WTC11 (cell line): Measurements from ENCODE around the gene MAP7.

Experiments
- ATF1 ChIP-seq: sonication (generic); formaldehyde crosslinking; IDR thresholded peaks from 2 replicates; pipeline ENCODE4 v1.8.1; 2023; ENCODE audit warnings: mild to moderate bottlenecking, moderate library complexity, missing genetic modification reagents
- CBFB ChIP-seq: sonication (generic); formaldehyde crosslinking; IDR thresholded peaks from 2 replicates; pipeline ENCODE4 v1.8.1; 2022; ENCODE audit warnings: mild to moderate bottlenecking, low read depth, missing genetic modification reagents
- FOXK1 ChIP-seq: sonication (generic); formaldehyde crosslinking; IDR thresholded peaks from 2 replicates; pipeline ENCODE4 v1.8.0; 2022; ENCODE audit warnings: mild to moderate bottlenecking, moderate library complexity, missing genetic modification reagents
- SMAD4 ChIP-seq: sonication (generic); formaldehyde crosslinking; IDR thresholded peaks from 2 replicates; pipeline ENCODE4 v1.8.0; 2022; ENCODE audit warnings: mild to moderate bottlenecking, missing genetic modification reagents
- SP1 ChIP-seq: sonication (generic); formaldehyde crosslinking; conservative IDR thresholded peaks from 2 replicates; pipeline ENCODE4 v1.8.1; 2022; ENCODE audit warnings: missing genetic modification reagents
- TCF7 ChIP-seq: sonication (generic); formaldehyde crosslinking; IDR thresholded peaks from 2 replicates; pipeline ENCODE4 v1.8.0; 2022; ENCODE audit warnings: mild to moderate bottlenecking, low read depth, missing genetic modification reagents, moderate library complexity
- TEAD4 ChIP-seq: sonication (generic); formaldehyde crosslinking; IDR thresholded peaks from 2 replicates; pipeline ENCODE4 v1.8.0; 2022; ENCODE audit warnings: mild to moderate bottlenecking, missing genetic modification reagents
- ZNF416 ChIP-seq: fragments of 250-450 bp; sonication (Bioruptor Pico); IDR thresholded peaks from 2 replicates; pipeline ENCODE4 v1.9.0; 2021; ENCODE audit warnings: mild to moderate bottlenecking, inconsistent platforms
- TF ChIP-seq, protein P1 (sequence below): fragments of 200-600 bp; IDR thresholded peaks from 2 replicates; pipeline ENCODE4 v1.8.0; 2022; ENCODE audit warnings: antibody characterized with exemption
- TF ChIP-seq, protein P2 (sequence below): sonication (generic); formaldehyde crosslinking; IDR thresholded peaks from 2 replicates; pipeline ENCODE4 v1.8.0; 2023; ENCODE audit warnings: mild to moderate bottlenecking, missing genetic modification reagents
- TF ChIP-seq, protein P3 (sequence below): sonication (generic); formaldehyde crosslinking; IDR thresholded peaks from 2 replicates; pipeline ENCODE4 v1.8.1; 2022; ENCODE audit warnings: low read depth, missing genetic modification reagents, borderline replicate concordance
- TF ChIP-seq, protein P4 (sequence below): sonication (generic); formaldehyde crosslinking; IDR thresholded peaks from 2 replicates; pipeline ENCODE4 v1.8.1; 2023; ENCODE audit warnings: mild to moderate bottlenecking, moderate library complexity, missing genetic modification reagents
- TF ChIP-seq, protein P5 (sequence below): sonication (generic); formaldehyde crosslinking; IDR thresholded peaks from 2 replicates; pipeline ENCODE4 v1.8.1; 2023; ENCODE audit warnings: mild to moderate bottlenecking, missing genetic modification reagents, moderate library complexity

DNA sequence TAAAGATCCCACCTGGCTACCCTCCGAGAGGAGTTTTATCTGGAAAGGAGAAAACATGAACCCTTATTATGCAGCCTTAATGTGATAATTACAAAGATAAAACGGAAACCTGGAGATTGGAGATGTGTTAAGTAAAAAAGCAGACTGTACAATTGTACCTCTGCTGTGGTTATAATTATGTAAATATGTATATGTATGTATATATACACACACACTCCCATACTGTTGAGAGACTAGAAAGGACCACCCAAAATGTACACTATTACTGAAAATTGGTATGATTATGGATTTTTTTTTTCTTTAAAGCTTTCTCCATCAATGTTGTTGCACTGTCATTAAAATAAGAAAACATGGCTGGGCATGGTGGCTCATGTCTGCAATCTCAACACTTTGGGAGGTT is 188.4 kb downstream of the MAP7 start:
- TF ChIP-seq, protein P1, sequence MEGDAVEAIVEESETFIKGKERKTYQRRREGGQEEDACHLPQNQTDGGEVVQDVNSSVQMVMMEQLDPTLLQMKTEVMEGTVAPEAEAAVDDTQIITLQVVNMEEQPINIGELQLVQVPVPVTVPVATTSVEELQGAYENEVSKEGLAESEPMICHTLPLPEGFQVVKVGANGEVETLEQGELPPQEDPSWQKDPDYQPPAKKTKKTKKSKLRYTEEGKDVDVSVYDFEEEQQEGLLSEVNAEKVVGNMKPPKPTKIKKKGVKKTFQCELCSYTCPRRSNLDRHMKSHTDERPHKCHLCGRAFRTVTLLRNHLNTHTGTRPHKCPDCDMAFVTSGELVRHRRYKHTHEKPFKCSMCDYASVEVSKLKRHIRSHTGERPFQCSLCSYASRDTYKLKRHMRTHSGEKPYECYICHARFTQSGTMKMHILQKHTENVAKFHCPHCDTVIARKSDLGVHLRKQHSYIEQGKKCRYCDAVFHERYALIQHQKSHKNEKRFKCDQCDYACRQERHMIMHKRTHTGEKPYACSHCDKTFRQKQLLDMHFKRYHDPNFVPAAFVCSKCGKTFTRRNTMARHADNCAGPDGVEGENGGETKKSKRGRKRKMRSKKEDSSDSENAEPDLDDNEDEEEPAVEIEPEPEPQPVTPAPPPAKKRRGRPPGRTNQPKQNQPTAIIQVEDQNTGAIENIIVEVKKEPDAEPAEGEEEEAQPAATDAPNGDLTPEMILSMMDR, result no peak
- TF ChIP-seq ZNF416 (CRISPR knock-in tag) (no peak), FOXK1 (CRISPR knock-in tag) (no peak), ATF1 (CRISPR knock-in tag) (no peak), TEAD4 (CRISPR knock-in tag) (no peak), SMAD4 (CRISPR knock-in tag) (no peak), CBFB (no peak), TCF7 (CRISPR knock-in tag) (no peak), SP1 (CRISPR knock-in tag) (no peak)
- TF ChIP-seq, protein P2, sequence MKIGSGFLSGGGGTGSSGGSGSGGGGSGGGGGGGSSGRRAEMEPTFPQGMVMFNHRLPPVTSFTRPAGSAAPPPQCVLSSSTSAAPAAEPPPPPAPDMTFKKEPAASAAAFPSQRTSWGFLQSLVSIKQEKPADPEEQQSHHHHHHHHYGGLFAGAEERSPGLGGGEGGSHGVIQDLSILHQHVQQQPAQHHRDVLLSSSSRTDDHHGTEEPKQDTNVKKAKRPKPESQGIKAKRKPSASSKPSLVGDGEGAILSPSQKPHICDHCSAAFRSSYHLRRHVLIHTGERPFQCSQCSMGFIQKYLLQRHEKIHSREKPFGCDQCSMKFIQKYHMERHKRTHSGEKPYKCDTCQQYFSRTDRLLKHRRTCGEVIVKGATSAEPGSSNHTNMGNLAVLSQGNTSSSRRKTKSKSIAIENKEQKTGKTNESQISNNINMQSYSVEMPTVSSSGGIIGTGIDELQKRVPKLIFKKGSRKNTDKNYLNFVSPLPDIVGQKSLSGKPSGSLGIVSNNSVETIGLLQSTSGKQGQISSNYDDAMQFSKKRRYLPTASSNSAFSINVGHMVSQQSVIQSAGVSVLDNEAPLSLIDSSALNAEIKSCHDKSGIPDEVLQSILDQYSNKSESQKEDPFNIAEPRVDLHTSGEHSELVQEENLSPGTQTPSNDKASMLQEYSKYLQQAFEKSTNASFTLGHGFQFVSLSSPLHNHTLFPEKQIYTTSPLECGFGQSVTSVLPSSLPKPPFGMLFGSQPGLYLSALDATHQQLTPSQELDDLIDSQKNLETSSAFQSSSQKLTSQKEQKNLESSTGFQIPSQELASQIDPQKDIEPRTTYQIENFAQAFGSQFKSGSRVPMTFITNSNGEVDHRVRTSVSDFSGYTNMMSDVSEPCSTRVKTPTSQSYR, result no peak
- TF ChIP-seq, protein P3, sequence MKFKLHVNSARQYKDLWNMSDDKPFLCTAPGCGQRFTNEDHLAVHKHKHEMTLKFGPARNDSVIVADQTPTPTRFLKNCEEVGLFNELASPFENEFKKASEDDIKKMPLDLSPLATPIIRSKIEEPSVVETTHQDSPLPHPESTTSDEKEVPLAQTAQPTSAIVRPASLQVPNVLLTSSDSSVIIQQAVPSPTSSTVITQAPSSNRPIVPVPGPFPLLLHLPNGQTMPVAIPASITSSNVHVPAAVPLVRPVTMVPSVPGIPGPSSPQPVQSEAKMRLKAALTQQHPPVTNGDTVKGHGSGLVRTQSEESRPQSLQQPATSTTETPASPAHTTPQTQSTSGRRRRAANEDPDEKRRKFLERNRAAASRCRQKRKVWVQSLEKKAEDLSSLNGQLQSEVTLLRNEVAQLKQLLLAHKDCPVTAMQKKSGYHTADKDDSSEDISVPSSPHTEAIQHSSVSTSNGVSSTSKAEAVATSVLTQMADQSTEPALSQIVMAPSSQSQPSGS, result no peak
- TF ChIP-seq, protein P4, sequence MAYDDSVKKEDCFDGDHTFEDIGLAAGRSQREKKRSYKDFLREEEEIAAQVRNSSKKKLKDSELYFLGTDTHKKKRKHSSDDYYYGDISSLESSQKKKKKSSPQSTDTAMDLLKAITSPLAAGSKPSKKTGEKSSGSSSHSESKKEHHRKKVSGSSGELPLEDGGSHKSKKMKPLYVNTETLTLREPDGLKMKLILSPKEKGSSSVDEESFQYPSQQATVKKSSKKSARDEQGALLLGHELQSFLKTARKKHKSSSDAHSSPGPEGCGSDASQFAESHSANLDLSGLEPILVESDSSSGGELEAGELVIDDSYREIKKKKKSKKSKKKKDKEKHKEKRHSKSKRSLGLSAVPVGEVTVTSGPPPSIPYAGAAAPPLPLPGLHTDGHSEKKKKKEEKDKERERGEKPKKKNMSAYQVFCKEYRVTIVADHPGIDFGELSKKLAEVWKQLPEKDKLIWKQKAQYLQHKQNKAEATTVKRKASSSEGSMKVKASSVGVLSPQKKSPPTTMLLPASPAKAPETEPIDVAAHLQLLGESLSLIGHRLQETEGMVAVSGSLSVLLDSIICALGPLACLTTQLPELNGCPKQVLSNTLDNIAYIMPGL, result no peak
- TF ChIP-seq, protein P5, sequence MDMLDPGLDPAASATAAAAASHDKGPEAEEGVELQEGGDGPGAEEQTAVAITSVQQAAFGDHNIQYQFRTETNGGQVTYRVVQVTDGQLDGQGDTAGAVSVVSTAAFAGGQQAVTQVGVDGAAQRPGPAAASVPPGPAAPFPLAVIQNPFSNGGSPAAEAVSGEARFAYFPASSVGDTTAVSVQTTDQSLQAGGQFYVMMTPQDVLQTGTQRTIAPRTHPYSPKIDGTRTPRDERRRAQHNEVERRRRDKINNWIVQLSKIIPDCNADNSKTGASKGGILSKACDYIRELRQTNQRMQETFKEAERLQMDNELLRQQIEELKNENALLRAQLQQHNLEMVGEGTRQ (CRISPR knock-in tag), result no peak
